GM12878 (cell line): ENCODE measurements around the gene SAP25.

Source experiments
- BMI1 ChIP-seq: fragments of 450-650 bp; IDR thresholded peaks from 2 replicates; pipeline ENCODE4 v1.6.1; 2016; ENCODE audit warnings: mild to moderate bottlenecking, moderate library complexity, borderline replicate concordance
- EP300 ChIP-seq, 2 experiments: fragments of 150-350 bp in 1 of 2; IDR thresholded peaks; 2 replicates each; pipeline ENCODE4 v1.6.1; 2011 to 2012; ENCODE audit warnings: low read depth in 2 of 2, low read length in 2 of 2, borderline replicate concordance in 1 of 2, improper control_type of control experiment in 1 of 2, inconsistent platforms in 1 of 2; ENCODE audit not compliant: control insufficient read depth in 1 of 2
- ESRRA ChIP-seq: IDR thresholded peaks from 2 replicates; pipeline ENCODE4 v1.6.1; 2012; ENCODE audit warnings: mild to moderate bottlenecking, low read length, improper control_type of control experiment
- POLR2A ChIP-seq: IDR thresholded peaks from 2 replicates; pipeline ENCODE4 v1.6.1; 2011; ENCODE audit warnings: low read depth, mild to moderate bottlenecking, low read length
- POLR2AphosphoS5 ChIP-seq: IDR thresholded peaks from 2 replicates; pipeline ENCODE4 v1.6.1; 2011; ENCODE audit warnings: mild to moderate bottlenecking, low read length, inconsistent platforms
- TF ChIP-seq, protein P1 (sequence below): IDR thresholded peaks from 2 replicates; pipeline ENCODE4 v1.6.1; 2011; ENCODE audit warnings: borderline replicate concordance, low read depth, mild to moderate bottlenecking, moderate library complexity, mixed read lengths, low read length; ENCODE audit not compliant: insufficient read depth; ENCODE audit errors: extremely low read length
- TF ChIP-seq, protein P2 (sequence below): IDR thresholded peaks from 2 replicates; pipeline ENCODE4 v1.6.1; 2011; ENCODE audit warnings: mild to moderate bottlenecking, low read depth, low read length, moderate library complexity; ENCODE audit not compliant: insufficient replicate concordance

DNA sequence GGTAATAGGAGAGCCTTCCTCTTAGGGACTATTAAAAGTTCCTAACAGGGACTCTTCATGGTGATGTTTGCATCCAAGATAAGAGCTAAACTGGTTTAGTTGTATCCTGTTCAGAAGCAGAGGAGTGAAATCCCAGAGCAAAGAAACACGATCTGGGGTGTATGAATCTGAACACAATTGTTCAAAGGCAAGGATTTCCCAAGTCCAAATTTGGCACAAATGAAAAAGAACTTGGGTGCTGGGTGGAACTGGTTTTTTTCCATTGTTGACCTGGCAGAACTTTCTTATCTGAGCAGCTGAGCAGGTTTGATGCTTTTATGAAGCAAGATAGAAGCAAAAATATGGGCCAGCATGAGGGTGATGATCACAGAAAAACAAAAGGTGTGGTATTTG lies 28.7 kb downstream of the SAP25 start:
- TF ChIP-seq, protein P1, sequence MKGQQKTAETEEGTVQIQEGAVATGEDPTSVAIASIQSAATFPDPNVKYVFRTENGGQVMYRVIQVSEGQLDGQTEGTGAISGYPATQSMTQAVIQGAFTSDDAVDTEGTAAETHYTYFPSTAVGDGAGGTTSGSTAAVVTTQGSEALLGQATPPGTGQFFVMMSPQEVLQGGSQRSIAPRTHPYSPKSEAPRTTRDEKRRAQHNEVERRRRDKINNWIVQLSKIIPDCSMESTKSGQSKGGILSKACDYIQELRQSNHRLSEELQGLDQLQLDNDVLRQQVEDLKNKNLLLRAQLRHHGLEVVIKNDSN: no peak
- TF ChIP-seq POLR2A: no peak
- no peak for TF ChIP-seq ESRRA
- TF ChIP-seq BMI1: no peak
- TF ChIP-seq, protein P2, sequence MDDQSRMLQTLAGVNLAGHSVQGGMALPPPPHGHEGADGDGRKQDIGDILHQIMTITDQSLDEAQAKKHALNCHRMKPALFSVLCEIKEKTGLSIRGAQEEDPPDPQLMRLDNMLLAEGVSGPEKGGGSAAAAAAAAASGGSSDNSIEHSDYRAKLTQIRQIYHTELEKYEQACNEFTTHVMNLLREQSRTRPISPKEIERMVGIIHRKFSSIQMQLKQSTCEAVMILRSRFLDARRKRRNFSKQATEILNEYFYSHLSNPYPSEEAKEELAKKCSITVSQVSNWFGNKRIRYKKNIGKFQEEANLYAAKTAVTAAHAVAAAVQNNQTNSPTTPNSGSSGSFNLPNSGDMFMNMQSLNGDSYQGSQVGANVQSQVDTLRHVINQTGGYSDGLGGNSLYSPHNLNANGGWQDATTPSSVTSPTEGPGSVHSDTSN: no peak
- TF ChIP-seq POLR2AphosphoS5: no peak
- TF ChIP-seq EP300 (IDR thresholded peaks at IDR 0.05; ENCODE audit: borderline replicate concordance in 1 of 2, control insufficient read depth in 1 of 2, low read depth in 2 of 2, low read length in 2 of 2): no peak
